ENCODE data around the gene VAPB. TPM values are rescaled to one million over a fixed set of nuclear protein-coding genes. Genes with fewer than 3 reads are reported as not detected.

VAPB gene
- total RNA-seq, 1 experiment from 2014 or later = 65.1 TPM

- Histone ChIP-seq H4K8ac (replicated peaks; ENCODE audit: insufficient read length, low read depth, low read length) (no peak overlapping the region), H3K4me2 (ENCODE audit: insufficient read depth, insufficient read length, low read length) (no peak overlapping the region), H2BK15ac (ENCODE audit: low read depth, low read length) (no peak overlapping the region), H2BK20ac (ENCODE audit: low read depth, low read length, poor library complexity, severe bottlenecking) (no peak overlapping the region), H3K23me2 (ENCODE audit: insufficient read length, low read depth, low read length, poor library complexity, severe bottlenecking) (no peaks in the 10 kb centered on the region), H3K9ac (ENCODE audit: extremely low read depth, insufficient read length, low read length) (no peak overlapping the region), H3K14ac (ENCODE audit: insufficient read depth, low read length) (no peak overlapping the region), H3K79me2 (ENCODE audit: insufficient read depth, low read length) (no peaks in the 10 kb centered on the region), H3K56ac (ENCODE audit: insufficient read length, low read depth, low read length) (no peak overlapping the region), H3K27me3 (ENCODE audit: insufficient read depth, low read length) (no peaks in the 10 kb centered on the region), H3K4me1 (ENCODE audit: insufficient read depth, low read length) (no peaks in the 10 kb centered on the region), H3K4ac (ENCODE audit: low read depth, low read length) (no peak overlapping the region), H2AK5ac (ENCODE audit: insufficient read length, low read length) (no peak overlapping the region), H3T11ph (ENCODE audit: low read length) (no peak overlapping the region), H3K79me1 (ENCODE audit: insufficient read depth, low read depth, low read length, poor library complexity, severe bottlenecking) (no peaks in the 10 kb centered on the region), H2BK12ac (ENCODE audit: insufficient read length, low read depth, low read length) (no peak overlapping the region), H3K18ac (ENCODE audit: insufficient read length, low read depth, low read length) (no peak overlapping the region), H2BK120ac (ENCODE audit: low read depth, low read length, poor library complexity, severe bottlenecking) (no peak overlapping the region), H4K91ac (ENCODE audit: insufficient read length, low read depth, low read length) (no peak overlapping the region), H3K27ac (ENCODE audit: insufficient read length, low read depth, low read length) (no peak overlapping the region), H4K20me1 (ENCODE audit: control insufficient read depth, insufficient read depth, insufficient read length) (no peaks in the 10 kb centered on the region), H3K9me3 (ENCODE audit: control insufficient read depth, low read depth, low read length) (no peaks in the 10 kb centered on the region), H3K23ac (ENCODE audit: insufficient read length, low read depth, low read length) (no peak overlapping the region), H2BK5ac (ENCODE audit: insufficient read length, low read length) (no peak overlapping the region), H4K5ac (ENCODE audit: insufficient read length, low read depth, low read length) (no peak overlapping the region), H2AFZ (ENCODE audit: low read length) (no peak overlapping the region)
- no peaks in the 10 kb centered on the region for H3K27me3 Mint-ChIP-seq (ENCODE audit: low read depth)
- H3K27ac Mint-ChIP-seq = no peak overlapping the region
- no peaks in the 10 kb centered on the region for H3K36me3 Mint-ChIP-seq (ENCODE audit: insufficient read depth in 1 of 3, low read depth in 3 of 3)
- H3K9me3 Mint-ChIP-seq = peaks cover 0 to 2% of the 10 kb centered on the region in 2 experiments; a peak in 1 of 5 replicates
- H3K4me1 Mint-ChIP-seq = peaks cover 2 to 9% of the 10 kb centered on the region in 2 experiments
- TF ChIP-seq CTCF (conservative IDR thresholded peaks at IDR 0.05) = no peak
- H3K4me3 Mint-ChIP-seq = no peak overlapping the region
- no peak for DNase-seq
- WGBS (ENCODE audit: extremely low coverage, insufficient read length, low lambda C conversion rate) = no CpG with 5 or more reads among the region's 19 CpGs
These were observed 81.5 kb downstream of the VAPB start for GRCh38 chr20:58470336-58471192.
